CD4-positive, alpha-beta T cell (primary cell): ENCODE data around the gene RAD21L1. TPM values are rescaled to one million over a fixed set of nuclear protein-coding genes. Genes with fewer than 3 reads are reported as not detected.

Experiments used
- ATAC-seq: fragments of 200-7000 bp; cut with Tn5 transposase; one replicate; pipeline ENCODE4 v1.10.0; 2022; ENCODE audit warnings: mild to moderate bottlenecking; ENCODE audit not compliant: poor library complexity
- CTCF ChIA-PET: fragments of 350-600 bp; sonication (Branson Sonifier 250); formaldehyde crosslinking; loops from one replicate; lab custom pipeline; 2021; ENCODE audit warnings: antibody characterized with exemption, inconsistent platforms; lab: Charles Lee
- POLR2A ChIA-PET: fragments of 350-600 bp; sonication (Branson Sonifier 250); formaldehyde crosslinking; loops from one replicate; lab custom pipeline; 2021; ENCODE audit warnings: antibody characterized with exemption, inconsistent platforms; lab: Charles Lee
- DNase-seq, 14 experiments: peaks; one replicate each; pipeline ENCODE4 v3.0.0-alpha.2; 2013 to 2020; ENCODE audit warnings: mixed read lengths in 2 of 14
- H3K27ac ChIP-seq, 2 donors: one replicate each; pipeline versions ENCODE4 v1.5.1 to v1.7.0; 2013; ENCODE audit warnings: low read length in 2 of 2, low read depth in 1 of 2, mild to moderate bottlenecking in 1 of 2
- H3K27me3 ChIP-seq, 2 experiments: 1 replicate in 1 of 2; 2 replicates in 1 of 2; pipeline versions ENCODE4 v1.6.1 to v1.7.0; 2013; ENCODE audit warnings: low read length in 2 of 2, control low read depth in 1 of 2, mild to moderate bottlenecking in 1 of 2, moderate library complexity in 1 of 2; ENCODE audit not compliant: insufficient read depth in 2 of 2, control insufficient read depth in 1 of 2
- H3K36me3 ChIP-seq: one replicate; pipeline ENCODE4 v1.6.1; 2013; ENCODE audit warnings: low read length, control low read depth; ENCODE audit not compliant: insufficient read depth
- H3K4me1 ChIP-seq: one replicate; pipeline ENCODE4 v1.6.1; 2013; ENCODE audit warnings: low read length, control low read depth; ENCODE audit not compliant: insufficient read depth
- H3K4me3 ChIP-seq: one replicate; pipeline ENCODE4 v1.5.1; 2013; ENCODE audit warnings: mild to moderate bottlenecking, low read length, moderate library complexity
- H3K9me3 ChIP-seq, 2 experiments: 1 replicate in 1 of 2; 2 replicates in 1 of 2; pipeline versions ENCODE4 v1.6.1 to v1.7.0; 2013; ENCODE audit warnings: low read length in 2 of 2, mild to moderate bottlenecking in 2 of 2, control low read depth in 1 of 2, moderate library complexity in 1 of 2; ENCODE audit not compliant: control insufficient read depth in 1 of 2, insufficient read depth in 1 of 2
- H3K27ac Mint-ChIP-seq: one replicate; pipeline ENCODE4 v1.8.0; 2020; ENCODE audit warnings: mixed read lengths
- H3K27me3 Mint-ChIP-seq: one replicate; pipeline ENCODE4 v1.8.0; 2021; ENCODE audit warnings: mixed read lengths
- H3K36me3 Mint-ChIP-seq: one replicate; pipeline ENCODE4 v1.8.0; 2021; ENCODE audit warnings: low read depth, mixed read lengths
- H3K4me1 Mint-ChIP-seq: one replicate; pipeline ENCODE4 v1.8.0; 2021; ENCODE audit warnings: low read depth, mixed read lengths
- H3K4me3 Mint-ChIP-seq: one replicate; pipeline ENCODE4 v1.8.0; 2020; ENCODE audit warnings: mild to moderate bottlenecking, mixed read lengths
- H3K9me3 Mint-ChIP-seq: one replicate; pipeline ENCODE4 v1.8.0; 2020; ENCODE audit warnings: mixed read lengths
- intact Hi-C, 2 experiments: fragments of 100-400 bp; cut with DNase I in 1 of 2; cut with micrococcal nuclease in 1 of 2; formaldehyde crosslinking; loops; one replicate each; pipeline versions ENCODE4 v1.15.1 to v1.9.0; 2023 to 2025; cut with DNase I, micrococcal nuclease
- total RNA-seq, 174 experiments: library from RNA in 2 of 174; stranded (reverse) in 2 of 174; gene quantifications; one replicate each; pipeline ENCODE4 v1.2.3 and lab custom pipeline; 2021 to 2026
- TF ChIP-seq, protein P1 (sequence below): fragments of 200-600 bp; IDR thresholded peaks from one replicate; pipeline ENCODE4 v1.8.0; 2022; ENCODE audit warnings: antibody characterized with exemption, mild to moderate bottlenecking

RAD21L1 gene
- total RNA-seq, 2 experiments from 2014 or later: 0.58 TPM; not detected in 1

- H3K4me3 Mint-ChIP-seq: no peak overlapping the region
- H3K27ac ChIP-seq: no peak overlapping the region
- peaks cover 10% of the 10 kb centered on the region for H3K27me3 Mint-ChIP-seq
- intact Hi-C loops: loop anchor here (2.0 to 10.0 kb wide), 4 partner anchors 91 to 237 kb away; partner anchors contain the start of gene PSMF1 (in 1 of the 2)
- TF ChIP-seq, protein P1, sequence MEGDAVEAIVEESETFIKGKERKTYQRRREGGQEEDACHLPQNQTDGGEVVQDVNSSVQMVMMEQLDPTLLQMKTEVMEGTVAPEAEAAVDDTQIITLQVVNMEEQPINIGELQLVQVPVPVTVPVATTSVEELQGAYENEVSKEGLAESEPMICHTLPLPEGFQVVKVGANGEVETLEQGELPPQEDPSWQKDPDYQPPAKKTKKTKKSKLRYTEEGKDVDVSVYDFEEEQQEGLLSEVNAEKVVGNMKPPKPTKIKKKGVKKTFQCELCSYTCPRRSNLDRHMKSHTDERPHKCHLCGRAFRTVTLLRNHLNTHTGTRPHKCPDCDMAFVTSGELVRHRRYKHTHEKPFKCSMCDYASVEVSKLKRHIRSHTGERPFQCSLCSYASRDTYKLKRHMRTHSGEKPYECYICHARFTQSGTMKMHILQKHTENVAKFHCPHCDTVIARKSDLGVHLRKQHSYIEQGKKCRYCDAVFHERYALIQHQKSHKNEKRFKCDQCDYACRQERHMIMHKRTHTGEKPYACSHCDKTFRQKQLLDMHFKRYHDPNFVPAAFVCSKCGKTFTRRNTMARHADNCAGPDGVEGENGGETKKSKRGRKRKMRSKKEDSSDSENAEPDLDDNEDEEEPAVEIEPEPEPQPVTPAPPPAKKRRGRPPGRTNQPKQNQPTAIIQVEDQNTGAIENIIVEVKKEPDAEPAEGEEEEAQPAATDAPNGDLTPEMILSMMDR: no peak
- DNase-seq: no peak
- no peak overlapping the region for H3K27ac Mint-ChIP-seq
- H3K36me3 Mint-ChIP-seq: no peaks in the 10 kb centered on the region
- H3K4me3 ChIP-seq: no peak overlapping the region
- H3K27me3 ChIP-seq: no peaks in the 10 kb centered on the region
- ChIA-PET CTCF (no interaction called here), POLR2A (no interaction called here)
- peaks cover 13% of the 10 kb centered on the region for H3K4me1 Mint-ChIP-seq
- no peaks in the 10 kb centered on the region for H3K36me3 ChIP-seq
- peaks cover 8% of the 10 kb centered on the region for H3K4me1 ChIP-seq
- no peaks in the 10 kb centered on the region for H3K9me3 ChIP-seq
- H3K9me3 Mint-ChIP-seq: no peaks in the 10 kb centered on the region
- no peak for ATAC-seq
Observed at GRCh38 chr20:1209447-1210387, 16.1 kb upstream of the RAD21L1 start.

- POLR2A ChIA-PET: no interaction called here
- intact Hi-C loops: loop anchor here (2.0 to 10.0 kb wide), 4 partner anchors 92 to 238 kb away; partner anchors contain the start of gene PSMF1 (in 1 of the 2)
Observed at GRCh38 chr20:1210501-1210900, 15.3 kb upstream of the RAD21L1 start.

GRCh38 chr20:1212023-1212422 is 13.8 kb upstream of the RAD21L1 start:
- Mint-ChIP-seq H3K4me3 (no peak overlapping the region), H3K27ac (no peak overlapping the region), H3K4me1 (peaks cover 36% of the 10 kb centered on the region), H3K27me3 (peaks cover 10% of the 10 kb centered on the region), H3K36me3 (no peaks in the 10 kb centered on the region), H3K9me3 (no peaks in the 10 kb centered on the region)
- no peaks in the 10 kb centered on the region for H3K27me3 ChIP-seq
- H3K27ac ChIP-seq: no peak overlapping the region
- H3K4me3 ChIP-seq: no peak overlapping the region
- CTCF ChIA-PET: interaction anchor here (0.9 to 1.6 kb wide), 3 partner anchors 14 to 257 kb away, joined by 3 to 20 read pairs (median 3); partner anchors contain the start of gene RAD21L1
- TF ChIP-seq, protein P1: no peak
- intact Hi-C loops: loop anchor here (2.0 to 10.0 kb wide), 7 partner anchors 103 to 395 kb away; no protein-coding TSS in a partner anchor
- no peaks in the 10 kb centered on the region for H3K9me3 ChIP-seq
- DNase-seq (no peak), ATAC-seq (no peak)
- H3K36me3 ChIP-seq: no peaks in the 10 kb centered on the region
- H3K4me1 ChIP-seq: peaks cover 26% of the 10 kb centered on the region
- POLR2A ChIA-PET: interaction anchor here (1.3 kb wide), 1 partner anchor 104 kb away, joined by 3 read pairs; no protein-coding TSS in a partner anchor

More at GRCh38 chr20:1210501-1210900, 15.3 kb upstream of the RAD21L1 start:
- Mint-ChIP-seq H3K4me1 (peaks cover 21% of the 10 kb centered on the region), H3K4me3 (no peak overlapping the region), H3K36me3 (no peaks in the 10 kb centered on the region), H3K27me3 (peaks cover 10% of the 10 kb centered on the region), H3K9me3 (no peaks in the 10 kb centered on the region), H3K27ac (no peak overlapping the region)
- Histone ChIP-seq H3K4me3 (no peak overlapping the region), H3K27ac (no peak overlapping the region), H3K9me3 (no peaks in the 10 kb centered on the region), H3K36me3 (no peaks in the 10 kb centered on the region), H3K4me1 (peaks cover 11% of the 10 kb centered on the region), H3K27me3 (no peaks in the 10 kb centered on the region)
- TF ChIP-seq, protein P1: no peak
- CTCF ChIA-PET: no interaction called here
- DNase-seq (no peak), ATAC-seq (no peak)
